HepG2 (cell line): ENCODE data around the gene ANAPC10. TPM values are rescaled to one million over a fixed set of nuclear protein-coding genes. Genes with fewer than 3 reads are reported as not detected.

Source experiments
- ATAC-seq: fragments of 200-7000 bp; cut with Tn5 transposase; 3 replicates; pipeline ENCODE4 v1.9.1; 2020; ENCODE audit warnings: mild to moderate bottlenecking, moderate library complexity
- BruUV-seq: library from RNA; stranded (reverse); fragments of 400-500 nt; replicated peaks from 2 replicates; lab custom pipeline; 2021; lab: Mats Ljungman, UMichigan
- CTCF ChIA-PET: fragments of 300-600 bp; formaldehyde crosslinking; extraction: SDS; loops from one replicate; lab custom pipeline; 2021; ENCODE audit warnings: low total read pairs, inconsistent platforms, low intra/inter-chr PET ratio; lab: Yijun Ruan, JAX
- POLR2A ChIA-PET: fragments of 350-600 bp; sonication (Branson Sonifier 250); formaldehyde crosslinking; loops from one replicate; lab custom pipeline; 2020; ENCODE audit warnings: antibody characterized with exemption, inconsistent platforms; lab: Yijun Ruan, JAX
- DNase-seq: peaks from one replicate; pipeline ENCODE4 v3.0.0-alpha.2; 2015; ENCODE audit warnings: low spot score
- FAIRE-seq: peaks from 3 replicates; lab custom pipeline; 2011; peaks lifted over from hg19 to GRCh38; lab: Jason Lieb, UNC
- H2AFZ ChIP-seq: one replicate; pipeline ENCODE4 v1.6.1; 2011; ENCODE audit warnings: low read length, inconsistent platforms
- H3K27ac ChIP-seq: fragments of 300-600 bp; 3 replicates; pipeline ENCODE4 v1.8.0; 2011; ENCODE audit warnings: mixed run types, mild to moderate bottlenecking, mixed read lengths, low read length, inconsistent platforms; ENCODE audit not compliant: insufficient read depth; ENCODE audit errors: extremely low read length
- H3K27me3 ChIP-seq, 2 experiments: fragments of 200-600 bp in 1 of 2; 2 replicates in 1 of 2; 3 replicates in 1 of 2; pipeline versions ENCODE4 v1.6.0 to v1.8.0; 2011; ENCODE audit warnings: low read length in 2 of 2, mild to moderate bottlenecking in 2 of 2, moderate library complexity in 2 of 2, inconsistent platforms in 1 of 2; ENCODE audit not compliant: insufficient read depth in 2 of 2, control insufficient read depth in 1 of 2
- H3K36me3 ChIP-seq, 2 experiments: fragments of 200-600 bp in 1 of 2; replicated peaks in 1 of 2; 2 replicates in 1 of 2; 3 replicates in 1 of 2; pipeline versions ENCODE4 v1.5.1 to v1.8.0; 2011; ENCODE audit warnings: low read length in 2 of 2, inconsistent platforms in 1 of 2; ENCODE audit not compliant: insufficient read depth in 2 of 2, control insufficient read depth in 1 of 2
- H3K4me1 ChIP-seq: 2 replicates; pipeline ENCODE4 v1.5.1; 2012; ENCODE audit warnings: low read length, inconsistent platforms; ENCODE audit not compliant: insufficient read depth
- H3K4me2 ChIP-seq: 2 replicates; pipeline ENCODE4 v1.6.0; 2011; ENCODE audit warnings: low read depth, low read length, inconsistent platforms
- H3K4me3 ChIP-seq, 3 experiments: fragments of 200-600 bp in 1 of 3; sonication (generic), shearing (Covaris generic) in 1 of 3; replicated peaks in 1 of 3; 2 replicates each; pipeline ENCODE4 v1.5.1; 2011 to 2016; ENCODE audit warnings: low read length in 3 of 3, inconsistent platforms in 2 of 3, low read depth in 2 of 3, mild to moderate bottlenecking in 2 of 3, control low read depth in 1 of 3, mixed read lengths in 1 of 3; ENCODE audit not compliant: insufficient read depth in 1 of 3
- H3K79me2 ChIP-seq: one replicate; pipeline ENCODE4 v1.6.1; 2011; ENCODE audit warnings: low read length, inconsistent platforms; ENCODE audit not compliant: insufficient read depth
- H3K9ac ChIP-seq: 2 replicates; pipeline ENCODE4 v1.6.0; 2011; ENCODE audit warnings: mild to moderate bottlenecking, low read depth, low read length, inconsistent platforms; ENCODE audit not compliant: insufficient read depth
- H3K9me3 ChIP-seq: 2 replicates; pipeline ENCODE4 v1.5.1; 2012; ENCODE audit warnings: mild to moderate bottlenecking, low read length
- H4K20me1 ChIP-seq: 2 replicates; pipeline ENCODE4 v1.6.0; 2011; ENCODE audit warnings: inconsistent platforms, mild to moderate bottlenecking, low read length, moderate library complexity; ENCODE audit not compliant: insufficient read depth
- HNRNPK ChIP-seq: fragments of 200-400 bp; formaldehyde crosslinking; IDR thresholded peaks from 2 replicates; pipeline ENCODE4 v1.6.1; 2018; ENCODE audit warnings: low read length, low read depth, moderate library complexity, mild to moderate bottlenecking; ENCODE audit not compliant: poor library complexity, severe bottlenecking
- RAD21 ChIP-seq: fragments of 450-650 bp; formaldehyde crosslinking; IDR thresholded peaks from 2 replicates; pipeline ENCODE4 v1.5.0; 2020; ENCODE audit warnings: mild to moderate bottlenecking
- ZFP41 ChIP-seq: sonication (generic); formaldehyde crosslinking; IDR thresholded peaks from 2 replicates; pipeline ENCODE4 v1.4.0; 2020; ENCODE audit warnings: mild to moderate bottlenecking, missing genetic modification reagents, borderline replicate concordance
- ZNF205 ChIP-seq: IDR thresholded peaks from 2 replicates; pipeline ENCODE4 v1.6.1; 2018; ENCODE audit warnings: missing biosample characterization, missing genetic modification reagents
- ZNF878 ChIP-seq: sonication (generic); formaldehyde crosslinking; IDR thresholded peaks from 2 replicates; pipeline ENCODE4 v1.8.1; 2023; ENCODE audit warnings: mild to moderate bottlenecking, missing genetic modification reagents, moderate library complexity
- WGBS: methylation state at CpG from one replicate; pipeline ENCODE4 v1.1.6; 2017; ENCODE audit warnings: low lambda C conversion rate; 5-methylcytosine and 5-hydroxymethylcytosine counted together
- in situ Hi-C: cut with HindIII; loops from 2 replicates; pipeline ENCODE4 v1.10.0; 2017; ENCODE audit warnings: low pct_unique_long_range_greater_than_20kb; ENCODE audit not compliant: extremely low pct_ligation_motif_present
- intact Hi-C: fragments of 100-400 bp; cut with micrococcal nuclease; formaldehyde crosslinking; loops from one replicate; pipeline ENCODE4 v1.10.0; 2022; ENCODE audit not compliant: unreplicated experiment
- polyA plus RNA-seq, 8 experiments: library from polyadenylated mRNA; depleted of rRNA in 3 of 8; stranded (reverse) in 7 of 8; unstranded in 1 of 8; fragments of >200 nt; fragmentation: Illumina TruSeq in 4 of 8; extraction: Trizol in 4 of 8; gene quantifications; 2 replicates each; pipeline versions ENCODE4 v1.2.1 to v1.2.3, GENCODE V29; 2011 to 2016; ENCODE audit warnings: low read depth in 4 of 8, missing spikeins in 1 of 8, mixed read lengths in 1 of 8; ENCODE audit not compliant: insufficient read depth in 1 of 8
- total RNA-seq, 5 experiments: library from RNA; depleted of rRNA; stranded (reverse); fragments of >200 nt; fragmentation: Illumina TruSeq; extraction: Trizol; gene quantifications; 2 replicates each; pipeline ENCODE4 v1.2.3, GENCODE V29; 2016; ENCODE audit warnings: low read depth in 1 of 5
- TF ChIP-seq, protein P1 (sequence below): sonication (generic); formaldehyde crosslinking; conservative IDR thresholded peaks from 2 replicates; pipeline ENCODE4 v1.4.0; 2020; ENCODE audit warnings: missing genetic modification reagents
- TF ChIP-seq, protein P2 (sequence below): sonication (generic); formaldehyde crosslinking; IDR thresholded peaks from 2 replicates; pipeline ENCODE4 v1.5.0; 2020; ENCODE audit warnings: missing genetic modification reagents

The ANAPC10 gene
- total and polyA plus RNA-seq, 2 of the 13 experiments (the other 11 are each of a cell fraction or from before 2014, with no cell fraction given), result 21.9 to 32.7 TPM

DNA sequence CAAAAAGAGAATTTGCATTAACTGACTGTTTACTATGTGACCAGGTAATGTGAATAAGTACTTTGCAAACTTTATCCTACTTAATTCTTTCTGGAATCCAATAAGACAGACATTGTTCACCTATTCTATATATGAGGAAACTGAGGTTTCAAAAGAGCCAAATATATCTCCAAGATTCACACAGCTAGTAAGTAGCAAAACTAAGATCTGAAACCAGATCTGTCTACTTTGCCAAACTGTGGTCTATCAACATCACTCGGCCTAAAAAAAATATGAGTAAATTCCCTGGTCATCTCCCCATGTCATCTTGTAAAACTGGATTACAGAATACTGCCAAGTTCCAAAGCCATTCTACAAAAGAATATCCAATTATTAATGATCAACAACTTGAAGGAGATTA lies 52.8 kb downstream of the ANAPC10 start (continued):
- TF ChIP-seq ZNF205 (CRISPR knock-in tag) (no peak), RAD21 (CRISPR knock-in tag) (no peak), ZNF878 (no peak)
- TF ChIP-seq, protein P1, sequence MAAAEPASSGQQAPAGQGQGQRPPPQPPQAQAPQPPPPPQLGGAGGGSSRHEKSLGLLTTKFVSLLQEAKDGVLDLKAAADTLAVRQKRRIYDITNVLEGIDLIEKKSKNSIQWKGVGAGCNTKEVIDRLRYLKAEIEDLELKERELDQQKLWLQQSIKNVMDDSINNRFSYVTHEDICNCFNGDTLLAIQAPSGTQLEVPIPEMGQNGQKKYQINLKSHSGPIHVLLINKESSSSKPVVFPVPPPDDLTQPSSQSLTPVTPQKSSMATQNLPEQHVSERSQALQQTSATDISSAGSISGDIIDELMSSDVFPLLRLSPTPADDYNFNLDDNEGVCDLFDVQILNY (CRISPR knock-in tag), result no peak
- TF ChIP-seq, protein P2, sequence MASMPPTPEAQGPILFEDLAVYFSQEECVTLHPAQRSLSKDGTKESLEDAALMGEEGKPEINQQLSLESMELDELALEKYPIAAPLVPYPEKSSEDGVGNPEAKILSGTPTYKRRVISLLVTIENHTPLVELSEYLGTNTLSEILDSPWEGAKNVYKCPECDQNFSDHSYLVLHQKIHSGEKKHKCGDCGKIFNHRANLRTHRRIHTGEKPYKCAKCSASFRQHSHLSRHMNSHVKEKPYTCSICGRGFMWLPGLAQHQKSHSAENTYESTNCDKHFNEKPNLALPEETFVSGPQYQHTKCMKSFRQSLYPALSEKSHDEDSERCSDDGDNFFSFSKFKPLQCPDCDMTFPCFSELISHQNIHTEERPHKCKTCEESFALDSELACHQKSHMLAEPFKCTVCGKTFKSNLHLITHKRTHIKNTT (CRISPR knock-in tag), result no peak

DNA sequence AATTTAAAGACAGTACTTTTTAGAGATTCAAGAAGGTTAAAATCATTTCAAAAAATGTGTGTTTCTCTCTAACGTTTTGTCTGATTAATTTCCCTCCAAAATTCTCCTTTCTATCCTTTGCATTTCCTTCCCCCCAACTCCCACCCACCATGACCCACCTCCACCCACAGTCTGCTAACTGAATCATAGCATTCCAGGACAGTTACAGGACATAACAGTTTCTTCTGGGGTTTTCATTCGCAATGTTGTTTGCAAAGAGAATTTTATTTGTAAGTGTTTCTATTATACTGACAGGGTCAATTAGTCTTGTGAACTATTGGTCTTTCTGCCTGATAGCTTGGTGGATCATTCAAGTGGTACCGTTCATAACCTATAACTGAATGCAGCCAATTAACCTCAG lies 53.7 kb downstream of the ANAPC10 start:
- Histone ChIP-seq H3K4me2 (no peak overlapping the region), H2AFZ (no peak overlapping the region), H4K20me1 (no peaks in the 10 kb centered on the region; the same call in 1 of the 2 replicates), H3K36me3 (no peaks in the 10 kb centered on the region), H3K27me3 (no peaks in the 10 kb centered on the region), H3K27ac (no peak overlapping the region), H3K4me3 (no peak overlapping the region), H3K4me1 (no peaks in the 10 kb centered on the region), H3K9me3 (no peaks in the 10 kb centered on the region), H3K79me2 (no peaks in the 10 kb centered on the region), H3K9ac (no peak overlapping the region)
- no TSS peak for BruUV-seq
- POLR2A ChIA-PET, result no interaction called here
- in situ Hi-C loops (no loop called here), intact Hi-C loops (no loop called here)
- no peak for FAIRE-seq
- CTCF ChIA-PET, result no interaction called here
- TF ChIP-seq ZFP41 (CRISPR knock-in tag), result no peak
- TF ChIP-seq HNRNPK, result peak; percentile 75
- DNase-seq, result no peak
- ATAC-seq, result no peak
- 94% methylated on average over 3 of the region's 3 CpGs for WGBS
